ENCODE measurements around the gene EMD. TPM values are rescaled to one million over a fixed set of nuclear protein-coding genes. Genes with fewer than 3 reads are reported as not detected.

Gene EMD
- total and polyA plus RNA-seq, 10 of the 15 experiments (the other 5 are each of a cell fraction or from before 2014, with no cell fraction given) = 0.76 to 100 (median 43.2) TPM

DNA sequence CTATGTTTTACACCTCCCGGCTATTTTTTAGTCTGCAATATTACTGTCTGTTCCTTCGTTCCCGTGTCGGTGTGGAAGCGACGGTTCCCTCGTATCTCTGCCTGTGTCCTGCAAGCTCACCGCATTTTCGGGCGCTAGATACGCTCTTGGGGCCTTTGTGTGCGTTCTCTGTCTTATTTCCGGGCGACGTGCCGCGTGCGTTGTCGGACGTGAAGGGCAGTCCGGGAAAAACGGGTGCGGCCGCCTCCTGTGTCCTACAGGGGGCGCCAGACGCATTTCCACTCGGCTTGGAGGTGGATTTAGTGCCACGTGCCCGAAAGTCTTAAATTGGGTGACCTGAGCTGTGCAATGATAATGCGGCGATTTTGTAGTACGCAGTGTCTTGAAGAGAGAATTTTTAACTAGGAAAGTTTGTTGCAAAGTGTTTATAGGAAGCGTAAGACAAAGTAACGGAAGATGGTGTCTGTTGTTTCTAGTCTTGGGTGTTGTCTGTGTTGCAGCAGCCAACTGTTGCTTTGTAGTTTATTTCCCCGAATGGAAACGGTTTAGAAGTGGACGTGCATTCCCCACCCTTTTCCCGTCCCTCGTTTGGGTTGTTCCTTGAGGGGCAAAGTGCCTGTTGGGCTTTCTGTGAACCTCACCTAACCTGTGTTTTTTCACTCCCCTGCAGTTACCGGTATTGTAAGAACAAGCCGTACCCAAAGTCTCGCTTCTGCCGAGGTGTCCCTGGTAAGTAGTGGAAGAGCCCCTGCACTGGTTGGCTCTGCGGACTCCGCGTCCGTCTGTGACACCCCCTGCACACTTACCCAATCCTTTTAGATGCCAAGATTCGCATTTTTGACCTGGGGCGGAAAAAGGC is 19.8 kb downstream of the EMD start:
- Histone ChIP-seq H3K4me1 (ENCODE audit: control insufficient read depth, insufficient read depth, low read length) (peaks cover 3% of the 10 kb centered on the region; the same call in 1 of the 2 replicates), H2AFZ (ENCODE audit: control insufficient read depth, low read depth, low read length) (no peak overlapping the region), H3K9me3 (replicated peaks; ENCODE audit: control insufficient read depth, insufficient read depth, low read length) (no peaks in the 10 kb centered on the region; the same call in 2 of the 3 replicates), H3K4me3 (peak overlapping the region; percentile 73), H3K36me3 (ENCODE audit: control insufficient read depth in 2 of 2, insufficient read depth in 2 of 2, low read length in 1 of 2) (peaks cover 10 to 12% of the 10 kb centered on the region in 2 experiments), H3K79me2 (ENCODE audit: control insufficient read depth, insufficient read depth, low read length) (peaks cover 29% of the 10 kb centered on the region), H3K4me2 (ENCODE audit: control insufficient read depth, insufficient read depth) (peak overlapping the region; percentile 82), H4K20me1 (ENCODE audit: control insufficient read depth, insufficient read depth) (peaks cover 5% of the 10 kb centered on the region; the same call in 1 of the 2 replicates), H3K27ac (ENCODE audit: control insufficient read depth, insufficient read depth) (peak overlapping the region; percentile 97), H3K9ac (ENCODE audit: control insufficient read depth, insufficient read depth, low read length) (peak overlapping the region; percentile 99), H3K27me3 (replicated peaks in 1 of 2; ENCODE audit: control insufficient read depth in 2 of 2, insufficient read depth in 2 of 2, low read length in 1 of 2) (no peaks in the 10 kb centered on the region)
- ChIA-PET POLR2A (interaction anchor here (0.6 to 3.8 kb wide), 11 partner anchors 10 to 129 kb away, joined by 3 to 22 read pairs (median 3); partner anchors contain the start of genes ATP6AP1, DNASE1L1, EMD and FAM3A), SMC1A (ENCODE audit: uncharacterized antibody, unreplicated experiment) (interaction anchor here (0.7 to 2.5 kb wide), 4 partner anchors 13 to 128 kb away, joined by 4 to 7 read pairs (median 6); partner anchors contain the start of gene FLNA), CTCF (interaction anchor here (1.2 to 3.0 kb wide), 6 partner anchors 12 to 135 kb away, joined by 5 to 23 read pairs (median 10); partner anchors contain the start of genes FLNA and TAFAZZIN), RAD21 (ENCODE audit: unreplicated experiment) (interaction anchor here (1.0 to 2.1 kb wide), 5 partner anchors 12 to 128 kb away, joined by 3 to 7 read pairs (median 5); partner anchors contain the start of gene SLC10A3)
- in situ Hi-C loops (cut with MboI) = no loop called here
- DNase-seq (ENCODE audit: low read depth, low spot score) (no peak), ATAC-seq (peak; percentile 56), FAIRE-seq (peak; percentile 13)
- TSS peak; percentile 90 for BruUV-seq (replicated peaks)
- WGBS (ENCODE audit: insufficient coverage, insufficient replicate concordance, low lambda C conversion rate, missing lambda C conversion rate) = 26% methylated on average over 49 of the region's 49 CpGs
- intact Hi-C loops (cut with micrococcal nuclease; ENCODE audit: unreplicated experiment) = loop anchor here (5.0 kb wide), 1 partner anchor 38 kb away; the partner anchor contains the start of gene GDI1
- TF ChIP-seq POLR2AphosphoS2 (IDR thresholded peaks at IDR 0.05; ENCODE audit: low read depth, low read length) (no peak), RB1 (IDR thresholded peaks at IDR 0.05; ENCODE audit: borderline replicate concordance) (no peak), ZZZ3 (IDR thresholded peaks at IDR 0.05; ENCODE audit: control insufficient read depth, insufficient read length, low read depth) (no peak), TAF1 (IDR thresholded peaks at IDR 0.05; ENCODE audit: borderline replicate concordance, low read depth, low read length) (no peak), GATAD2B (conservative IDR thresholded peaks at IDR 0.05; ENCODE audit: low read depth) (0 out of 2 replicates have a peak, but pooled peaks have one; percentile 7), RCOR1 (conservative IDR thresholded peaks at IDR 0.05; ENCODE audit: low read depth, low read length) (no peak), CHD4 (IDR thresholded peaks at IDR 0.05) (no peak), JUNB (IDR thresholded peaks at IDR 0.05) (no peak), BRCA1 (IDR thresholded peaks at IDR 0.05; ENCODE audit: low read depth, low read length) (no peak), PAX5 (IDR thresholded peaks at IDR 0.05; ENCODE audit: borderline replicate concordance, low read depth, low read length) (no peak), BACH1 (IDR thresholded peaks at IDR 0.05; ENCODE audit: borderline replicate concordance) (no peak), EP300 (IDR thresholded peaks at IDR 0.05; ENCODE audit: borderline replicate concordance in 1 of 2, control insufficient read depth in 1 of 2, low read depth in 2 of 2, low read length in 2 of 2) (no peak), SMARCA5 (IDR thresholded peaks at IDR 0.05) (no peak; the same call in 1 of the 2 replicates), SRF (IDR thresholded peaks at IDR 0.05; ENCODE audit: low read depth in 2 of 2, low read length in 2 of 2) (no peak), HDGF (IDR thresholded peaks at IDR 0.05) (no peak), STAT1 (conservative IDR thresholded peaks at IDR 0.05) (no peak), ZSCAN29 (IDR thresholded peaks at IDR 0.05) (no peak), NBN (IDR thresholded peaks at IDR 0.05) (no peak), MTA3 (IDR thresholded peaks at IDR 0.05; ENCODE audit: borderline replicate concordance, low read length) (no peak), SMC3 (IDR thresholded peaks at IDR 0.05; ENCODE audit: borderline replicate concordance, low read length) (0 out of 2 replicates have a peak, but pooled peaks have one; percentile 19), TCF3 (IDR thresholded peaks at IDR 0.05; ENCODE audit: borderline replicate concordance, insufficient read depth, low read depth, low read length) (no peak)
- TF ChIP-seq, protein P1, sequence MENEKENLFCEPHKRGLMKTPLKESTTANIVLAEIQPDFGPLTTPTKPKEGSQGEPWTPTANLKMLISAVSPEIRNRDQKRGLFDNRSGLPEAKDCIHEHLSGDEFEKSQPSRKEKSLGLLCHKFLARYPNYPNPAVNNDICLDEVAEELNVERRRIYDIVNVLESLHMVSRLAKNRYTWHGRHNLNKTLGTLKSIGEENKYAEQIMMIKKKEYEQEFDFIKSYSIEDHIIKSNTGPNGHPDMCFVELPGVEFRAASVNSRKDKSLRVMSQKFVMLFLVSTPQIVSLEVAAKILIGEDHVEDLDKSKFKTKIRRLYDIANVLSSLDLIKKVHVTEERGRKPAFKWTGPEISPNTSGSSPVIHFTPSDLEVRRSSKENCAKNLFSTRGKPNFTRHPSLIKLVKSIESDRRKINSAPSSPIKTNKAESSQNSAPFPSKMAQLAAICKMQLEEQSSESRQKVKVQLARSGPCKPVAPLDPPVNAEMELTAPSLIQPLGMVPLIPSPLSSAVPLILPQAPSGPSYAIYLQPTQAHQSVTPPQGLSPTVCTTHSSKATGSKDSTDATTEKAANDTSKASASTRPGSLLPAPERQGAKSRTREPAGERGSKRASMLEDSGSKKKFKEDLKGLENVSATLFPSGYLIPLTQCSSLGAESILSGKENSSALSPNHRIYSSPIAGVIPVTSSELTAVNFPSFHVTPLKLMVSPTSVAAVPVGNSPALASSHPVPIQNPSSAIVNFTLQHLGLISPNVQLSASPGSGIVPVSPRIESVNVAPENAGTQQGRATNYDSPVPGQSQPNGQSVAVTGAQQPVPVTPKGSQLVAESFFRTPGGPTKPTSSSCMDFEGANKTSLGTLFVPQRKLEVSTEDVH (IDR thresholded peaks at IDR 0.05; ENCODE audit: low read depth, partially characterized antibody) = no peak
